H54 (cell line): ENCODE data around the gene MLX.

ENCODE experiments used
- DNase-seq: peaks from one replicate; pipeline ENCODE4 v3.0.0; 2011; ENCODE audit warnings: low spot score, mixed read lengths; ENCODE audit not compliant: insufficient read length
- FAIRE-seq: peaks from 3 replicates; lab custom pipeline; 2011; peaks lifted over from hg19 to GRCh38; lab: Jason Lieb, UNC
- POLR2A ChIP-seq: IDR thresholded peaks from 2 replicates; pipeline ENCODE4 v1.6.1; 2011; ENCODE audit warnings: low read depth, mild to moderate bottlenecking, low read length

MLX gene, protein sequence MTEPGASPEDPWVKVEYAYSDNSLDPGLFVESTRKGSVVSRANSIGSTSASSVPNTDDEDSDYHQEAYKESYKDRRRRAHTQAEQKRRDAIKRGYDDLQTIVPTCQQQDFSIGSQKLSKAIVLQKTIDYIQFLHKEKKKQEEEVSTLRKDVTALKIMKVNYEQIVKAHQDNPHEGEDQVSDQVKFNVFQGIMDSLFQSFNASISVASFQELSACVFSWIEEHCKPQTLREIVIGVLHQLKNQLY

DNA sequence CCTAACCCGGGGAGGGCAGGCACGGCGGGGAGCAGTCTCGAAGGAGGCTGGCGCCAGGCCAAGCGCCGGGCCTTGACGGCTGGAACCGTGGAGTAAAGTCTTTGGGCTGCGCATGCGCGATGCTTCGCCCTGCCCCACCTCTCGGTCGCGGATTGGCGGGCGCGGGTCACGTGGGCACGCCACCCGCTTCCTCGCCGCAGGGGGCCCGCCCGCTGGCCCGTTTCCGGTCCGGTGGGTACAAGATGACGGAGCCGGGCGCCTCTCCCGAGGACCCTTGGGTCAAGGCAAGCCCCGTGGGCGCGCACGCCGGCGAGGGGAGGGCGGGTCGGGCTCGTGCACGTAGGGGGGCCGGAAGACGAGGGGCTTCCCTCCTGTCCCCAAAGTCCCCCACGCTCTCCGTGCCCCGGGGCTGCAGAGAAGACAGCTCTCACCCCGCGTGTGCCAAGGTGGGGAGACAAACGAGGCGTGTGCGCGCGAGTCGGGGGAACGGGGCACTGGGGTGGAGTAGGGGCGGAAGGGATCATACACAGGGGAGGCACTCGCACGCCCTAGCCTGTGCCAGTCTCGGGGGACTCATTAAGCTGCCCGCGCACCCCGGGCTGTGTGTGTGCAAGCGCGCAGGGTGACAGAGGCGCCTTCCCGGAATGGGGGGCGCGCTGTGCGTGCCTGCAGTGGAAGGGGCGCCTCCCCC is at the start of gene MLX:
Gene MLX (plus strand): TSS at position 218 of the 691 bp plus-strand sequence. CDS start 25 bp downstream, at position 243.
- DNase-seq (peak; percentile 98), FAIRE-seq (no peak)
- TF ChIP-seq POLR2A, result peak; percentile 54

DNA sequence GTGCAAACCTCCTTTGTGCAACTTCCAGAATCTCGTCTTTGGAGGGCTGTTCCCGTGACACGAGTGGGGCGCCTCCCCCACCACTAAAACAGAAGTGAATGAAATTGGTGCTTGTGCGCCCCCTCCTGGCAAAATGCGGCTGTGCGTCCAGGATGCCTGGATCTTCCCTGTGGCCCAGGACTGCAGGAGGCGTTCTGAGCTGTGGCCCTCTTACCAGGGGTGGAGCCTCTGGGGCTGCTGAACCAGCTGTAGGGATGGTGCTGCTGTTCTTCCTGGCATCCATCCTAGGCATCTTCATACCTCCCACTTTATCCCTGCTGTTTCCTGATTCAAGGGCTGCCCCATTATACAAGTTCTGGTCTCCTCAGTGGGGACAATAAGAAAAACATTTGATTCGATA is 49.4 kb upstream of the MLX start:
- FAIRE-seq (no peak), DNase-seq (peak; percentile 95)
- TF ChIP-seq POLR2A, result no peak

DNA sequence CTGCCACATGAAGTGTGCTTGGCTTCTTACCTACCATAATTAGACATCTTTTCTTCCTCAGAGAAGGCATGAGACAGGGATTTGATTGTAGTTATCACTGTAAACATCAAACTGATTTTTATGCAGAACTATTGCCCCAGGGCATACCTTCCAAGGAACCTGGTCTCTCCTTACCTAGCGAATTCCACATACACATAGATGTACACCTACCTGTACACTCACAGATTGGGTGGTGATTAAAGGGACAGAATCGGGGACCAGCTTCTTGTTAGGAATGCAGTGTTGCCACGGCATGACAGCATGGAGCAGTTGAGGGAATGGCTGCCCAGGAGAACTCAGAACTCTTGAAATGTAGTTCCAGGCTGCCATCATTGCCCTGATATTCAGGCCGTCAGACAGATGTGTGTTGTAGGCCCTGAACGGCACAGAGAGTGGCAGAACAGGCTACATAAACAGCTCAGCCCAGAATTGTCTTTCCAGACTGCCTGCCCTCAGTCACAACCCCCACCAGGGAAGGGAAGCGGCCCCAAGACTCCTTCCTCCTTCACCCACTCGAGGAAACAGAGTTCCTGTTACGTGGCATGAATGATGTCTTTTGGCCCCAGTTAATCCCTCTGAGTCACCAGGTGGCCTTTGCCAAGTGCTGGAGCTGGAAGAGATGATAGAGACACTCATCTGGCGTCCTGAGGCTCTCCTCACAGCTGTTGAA is 48.7 kb upstream of the MLX start:
- FAIRE-seq (no peak), DNase-seq (peak; percentile 69)
- no peak; the same call in 1 of the 2 replicates for TF ChIP-seq POLR2A

DNA sequence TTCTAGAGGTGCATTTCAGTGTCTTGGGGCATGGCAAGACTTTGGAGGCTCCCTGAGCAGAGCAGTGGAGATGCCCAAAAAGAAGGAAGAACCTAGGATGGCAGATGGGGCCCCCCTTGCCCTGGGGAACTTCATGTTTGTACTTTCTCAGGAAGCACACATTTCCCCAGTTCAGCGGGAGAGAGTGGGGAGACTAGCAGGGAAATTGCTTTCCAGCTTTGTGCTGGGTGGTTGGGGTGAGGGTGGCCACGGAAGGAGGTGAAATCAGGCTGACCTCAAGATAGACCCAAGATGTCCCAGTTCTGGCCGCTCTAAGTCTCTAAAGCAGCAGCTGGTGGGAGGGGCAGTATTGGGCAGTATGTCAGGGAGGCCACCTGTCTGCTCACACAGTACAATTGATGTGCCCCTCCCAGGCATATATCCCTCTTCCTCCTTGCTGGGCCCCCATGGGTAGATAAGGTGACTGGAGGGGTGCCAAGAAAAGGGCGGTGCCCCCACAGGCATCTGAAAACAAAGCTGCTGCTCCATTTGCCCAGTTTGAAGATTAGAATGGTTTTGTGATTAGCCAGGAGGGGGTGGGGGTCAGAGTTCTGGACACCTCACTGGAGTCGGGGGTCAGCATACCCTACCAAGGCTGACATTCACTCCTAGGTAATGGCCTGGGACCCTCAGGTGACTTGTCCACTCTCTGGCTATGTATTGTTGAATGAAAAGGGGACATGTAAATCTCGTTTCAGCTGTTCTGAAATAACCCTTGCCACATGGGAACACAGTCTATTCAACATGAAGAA is 48.0 kb upstream of the MLX start:
- FAIRE-seq (no peak), DNase-seq (no peak)
- TF ChIP-seq POLR2A, result no peak; the same call in 1 of the 2 replicates

DNA sequence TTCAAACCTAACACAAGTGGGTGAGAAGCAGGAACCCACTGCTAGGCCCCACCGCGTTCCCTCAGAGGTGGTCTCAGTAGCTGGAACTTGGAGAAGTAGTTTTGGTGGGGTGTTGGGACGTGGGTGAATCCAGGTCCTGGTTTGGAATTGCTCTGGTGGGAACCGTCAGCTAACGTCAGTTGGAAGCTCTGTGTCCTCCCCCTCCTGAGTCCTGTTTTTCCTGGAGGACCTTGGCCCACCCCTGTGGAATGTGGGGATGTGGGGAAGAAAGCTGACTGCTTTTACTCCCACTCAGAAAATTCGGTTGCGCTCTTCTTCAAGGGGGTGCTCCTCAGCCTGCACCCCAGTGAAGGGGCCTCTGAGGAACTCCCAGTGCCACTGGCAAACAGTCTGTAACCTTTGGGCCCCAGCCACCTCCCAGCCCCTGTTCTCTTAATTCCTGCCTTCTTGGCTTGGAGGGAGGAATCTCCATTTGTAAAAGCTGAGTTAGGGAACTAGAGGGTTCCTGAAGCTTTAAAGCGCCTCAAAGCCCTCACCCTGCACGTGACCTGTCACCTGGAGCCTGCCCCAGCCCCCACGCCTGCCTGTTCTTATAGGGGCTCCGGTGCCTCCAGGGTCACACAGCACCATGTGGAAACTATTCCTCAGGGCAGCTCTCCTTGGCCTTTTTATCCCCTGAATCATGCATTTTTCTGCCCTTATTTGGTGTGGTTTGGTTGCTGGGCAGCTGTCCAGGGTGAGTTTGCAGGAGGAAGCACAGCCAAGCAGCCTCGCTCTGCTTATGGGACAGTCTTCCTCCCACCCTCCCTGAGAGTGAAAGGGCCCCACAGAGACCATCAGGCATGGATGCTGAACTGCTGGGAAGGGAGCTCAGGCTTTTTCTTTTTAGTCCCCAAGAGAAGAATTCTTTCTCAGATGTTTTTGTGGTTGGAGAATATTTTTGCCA is 47.1 kb upstream of the MLX start:
- no peak for TF ChIP-seq POLR2A
- FAIRE-seq, result peak; percentile 27
- DNase-seq, result peak; percentile 83

DNA sequence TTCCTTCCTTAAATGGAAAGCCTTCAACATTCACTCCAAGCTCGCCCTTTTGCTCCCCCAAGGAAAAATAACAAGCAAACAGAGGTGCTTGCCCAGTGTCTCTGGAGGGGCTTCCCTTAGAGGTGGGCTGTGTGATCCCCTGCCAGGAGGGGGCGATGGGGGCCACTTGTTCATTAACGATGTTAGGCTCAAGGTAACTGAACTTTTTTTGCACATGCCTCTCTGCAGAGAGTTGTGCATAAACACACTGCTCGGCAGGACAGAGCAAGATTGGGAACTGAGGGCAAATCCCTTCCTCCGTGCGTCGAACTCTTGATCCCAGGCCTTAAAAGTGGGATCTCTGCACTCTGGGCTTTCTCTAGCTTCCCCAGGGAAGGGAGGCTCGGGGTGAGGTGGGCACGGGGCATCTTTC is 46.4 kb upstream of the MLX start:
- DNase-seq (no peak), FAIRE-seq (no peak)
- no peak for TF ChIP-seq POLR2A

DNA sequence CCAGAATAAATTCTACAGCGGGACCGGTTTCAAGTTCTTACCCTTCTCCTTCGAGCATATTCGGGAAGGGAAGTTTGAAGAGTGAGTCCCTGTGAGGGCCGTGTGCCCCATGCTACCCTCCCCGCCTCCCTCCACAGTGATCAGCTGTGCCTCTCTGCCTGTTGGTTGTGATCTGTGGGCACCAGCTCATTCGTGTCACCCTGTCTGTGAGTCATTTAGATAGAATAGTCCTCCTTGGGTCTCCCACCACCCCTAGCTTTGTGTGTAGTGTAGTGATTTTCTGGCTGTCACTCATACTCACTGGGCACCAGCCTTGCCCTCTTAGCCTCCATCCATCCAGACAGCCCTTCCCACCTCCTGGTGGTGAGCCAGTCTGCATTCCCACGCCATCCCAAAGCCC is 45.9 kb upstream of the MLX start:
- no peak for DNase-seq
- TF ChIP-seq POLR2A, result no peak
- no peak for FAIRE-seq

DNA sequence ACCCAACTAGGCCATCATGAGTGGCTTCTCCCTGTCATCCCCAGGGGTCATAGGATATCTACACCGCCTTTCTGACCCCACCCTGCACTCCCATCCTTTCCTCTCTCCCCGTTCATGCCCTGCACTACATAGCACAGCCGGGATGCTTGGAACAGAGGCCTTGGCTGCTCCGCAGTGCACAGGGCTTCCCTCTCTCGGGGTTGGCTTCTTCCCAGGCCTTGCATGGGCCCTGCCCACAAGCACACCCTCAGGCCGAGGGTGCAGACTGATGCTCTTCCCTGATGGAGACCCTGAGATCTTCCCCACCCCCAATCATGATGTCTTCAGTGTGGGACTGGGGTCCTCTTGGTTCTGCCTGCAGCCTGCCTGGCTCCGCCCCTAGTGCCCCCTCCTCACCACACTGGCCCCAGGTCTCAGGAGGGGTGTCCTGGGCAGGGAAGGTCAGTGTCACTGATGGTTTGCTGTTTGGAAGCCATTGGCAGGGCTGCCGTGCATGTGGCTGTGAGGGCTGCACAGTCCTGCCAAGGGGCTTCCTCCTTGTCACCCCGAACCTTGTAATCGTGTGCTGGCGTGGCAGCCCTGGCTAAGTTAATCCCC is 45.1 kb upstream of the MLX start:
- TF ChIP-seq POLR2A, result no peak
- no peak for FAIRE-seq
- no peak for DNase-seq

DNA sequence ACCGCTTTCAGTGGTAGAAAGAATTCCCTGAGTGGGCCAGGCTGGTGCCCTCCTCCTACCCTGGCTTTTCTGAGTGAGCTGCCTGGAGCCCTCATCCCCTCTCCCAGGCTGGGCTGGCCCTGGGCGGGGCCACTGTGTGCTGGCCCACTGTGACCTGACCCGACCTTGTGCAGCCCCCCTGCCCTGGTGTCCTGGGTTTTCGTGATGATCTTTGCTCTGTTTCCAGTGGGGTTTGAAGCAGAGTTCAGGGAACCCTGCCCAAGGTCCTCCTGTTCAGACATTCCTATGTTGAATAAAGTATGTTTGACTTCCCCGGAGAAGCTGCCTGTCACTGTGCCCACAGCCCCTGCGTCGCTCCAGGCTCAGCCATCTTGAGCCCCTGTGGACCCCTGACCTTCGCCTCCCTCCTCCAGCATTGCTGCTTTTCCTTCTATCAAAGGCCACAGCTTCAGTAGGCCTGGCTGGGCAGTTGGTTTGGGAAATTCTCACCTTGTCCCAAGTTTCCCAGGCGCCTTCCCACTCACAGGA is 44.6 kb upstream of the MLX start:
- TF ChIP-seq POLR2A, result no peak
- FAIRE-seq (no peak), DNase-seq (no peak)

DNA sequence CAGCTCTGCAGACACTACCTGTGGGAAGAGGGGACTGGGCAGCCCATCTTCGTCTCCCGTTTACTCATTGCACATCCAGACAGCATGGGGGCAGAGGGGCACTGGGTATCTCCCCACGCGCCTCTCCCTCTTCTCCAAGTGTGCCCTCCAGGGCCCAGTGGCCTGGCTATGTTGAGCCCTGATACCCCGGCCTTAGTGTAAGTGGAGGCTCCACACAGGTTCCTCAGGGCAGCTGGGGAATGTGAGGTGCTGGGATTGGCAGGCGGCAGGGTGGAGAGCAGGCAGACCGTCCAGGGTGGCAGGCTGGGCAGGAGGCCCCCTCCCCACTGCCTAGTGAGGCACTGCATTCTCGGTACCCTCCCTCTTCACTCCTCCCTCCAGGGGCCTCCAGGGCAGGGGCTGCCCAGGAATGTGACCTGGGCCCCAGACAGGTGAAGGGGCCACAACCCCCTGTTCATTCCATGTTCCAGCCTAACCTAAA is 44.1 kb upstream of the MLX start:
- TF ChIP-seq POLR2A, result no peak
- FAIRE-seq (no peak), DNase-seq (no peak)

DNA sequence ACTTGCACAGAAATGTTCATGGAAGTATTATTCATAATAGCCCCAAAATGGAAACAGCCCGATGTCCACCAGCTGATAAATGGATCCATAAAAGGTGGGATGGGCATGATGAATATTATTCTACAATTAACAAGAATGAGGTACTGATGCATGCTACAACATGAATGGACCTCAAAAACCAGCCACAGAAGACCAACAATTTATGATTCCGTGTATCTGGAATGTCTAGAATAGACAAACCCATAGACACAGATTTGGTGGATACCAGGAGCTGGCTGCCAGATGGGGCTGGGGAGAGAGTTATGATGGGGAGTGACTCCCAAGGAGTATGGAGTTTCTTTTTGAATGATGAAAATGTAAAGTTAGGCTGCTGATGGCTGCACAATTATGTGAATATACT is 41.7 kb upstream of the MLX start:
- DNase-seq (no peak), FAIRE-seq (no peak)
- TF ChIP-seq POLR2A, result no peak

DNA sequence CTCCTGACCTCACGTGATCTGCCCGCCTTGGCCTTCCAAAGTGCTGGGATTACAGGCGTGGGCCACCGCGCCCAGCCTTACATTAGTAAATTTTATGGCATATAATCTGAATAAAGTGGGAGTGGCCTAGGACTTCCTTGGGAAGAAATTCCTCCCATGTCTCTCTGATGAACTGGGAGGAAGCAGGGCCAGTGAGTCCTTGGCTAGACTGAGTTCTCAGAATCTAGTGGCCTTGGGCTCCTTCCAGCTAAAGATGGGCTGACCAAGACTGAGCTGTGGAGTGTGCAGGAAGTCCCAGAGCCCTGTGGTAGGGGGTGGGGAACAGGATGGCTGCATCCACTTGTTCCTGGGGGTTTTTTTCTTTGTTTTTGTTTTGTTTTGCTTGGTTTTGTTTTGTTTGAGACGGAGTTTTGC is 40.9 kb upstream of the MLX start:
- FAIRE-seq (no peak), DNase-seq (no peak)
- no peak for TF ChIP-seq POLR2A
